Lung (tissue), 12 donors: ENCODE data around the gene COL4A1. TPM values are rescaled to one million over a fixed set of nuclear protein-coding genes. Genes with fewer than 3 reads are reported as not detected.
A peak's percentile ranks its signal among the peaks of the same experiment; 100 is the strongest.

ENCODE experiments used
- ATAC-seq: fragments of 200-7000 bp; cut with Tn5 transposase; one replicate; pipeline ENCODE4 v1.9.1; 2020; ENCODE audit warnings: moderate number of reproducible peaks; ENCODE audit not compliant: insufficient read depth, low FRiP score
- DNase-seq, 3 donors: peaks; one replicate each; pipeline ENCODE4 v3.0.0-alpha.2; 2013 to 2017
- H3K27ac ChIP-seq, 2 donors: one replicate each; pipeline ENCODE4 v1.5.1; 2013; ENCODE audit warnings: mild to moderate bottlenecking in 2 of 2, moderate library complexity in 2 of 2, control low read depth in 1 of 2, inconsistent platforms in 1 of 2, low read depth in 1 of 2, low read length in 1 of 2
- H3K27me3 ChIP-seq, 3 donors: one replicate each; pipeline ENCODE4 v1.5.1; 2013; ENCODE audit warnings: low read length in 2 of 3; ENCODE audit not compliant: control insufficient read depth in 3 of 3, insufficient read depth in 3 of 3
- H3K36me3 ChIP-seq, 4 donors: one replicate each; pipeline ENCODE4 v1.5.1; 2013; ENCODE audit warnings: low read length in 4 of 4, mild to moderate bottlenecking in 1 of 4, moderate library complexity in 1 of 4; ENCODE audit not compliant: control insufficient read depth in 4 of 4, insufficient read depth in 4 of 4
- H3K4me1 ChIP-seq, 5 donors: one replicate each; pipeline ENCODE4 v1.5.1; 2013; ENCODE audit warnings: low read length in 5 of 5, mild to moderate bottlenecking in 2 of 5, moderate library complexity in 1 of 5; ENCODE audit not compliant: control insufficient read depth in 5 of 5, insufficient read depth in 5 of 5
- H3K4me3 ChIP-seq: one replicate; pipeline ENCODE4 v1.5.1; 2013; ENCODE audit warnings: mild to moderate bottlenecking, control low read depth, moderate library complexity
- H3K9ac ChIP-seq, 2 donors: one replicate each; pipeline ENCODE4 v1.5.1; 2013; ENCODE audit warnings: low read length in 2 of 2, control low read depth in 1 of 2; ENCODE audit not compliant: insufficient read depth in 1 of 2
- H3K9me3 ChIP-seq, 4 donors: one replicate each; pipeline ENCODE4 v1.5.1; 2013; ENCODE audit warnings: low read length in 3 of 4, mild to moderate bottlenecking in 1 of 4, moderate library complexity in 1 of 4; ENCODE audit not compliant: control insufficient read depth in 4 of 4, insufficient read depth in 3 of 4
- WGBS, 2 donors: extraction: QIAGEN DNeasy Blood & Tissue Kit; methylation state at CpG; one replicate each; pipeline ENCODE4 v1.1.7; 2013; 5-methylcytosine and 5-hydroxymethylcytosine counted together
- polyA plus RNA-seq, 2 donors: library from polyadenylated mRNA; stranded (reverse); fragments of 200-250 nt; gene quantifications; one replicate each; pipeline ENCODE4 v1.2.1, GENCODE V29; 2013
- total RNA-seq, 2 donors: library from RNA; depleted of rRNA in 1 of 2; stranded (reverse); fragments of >200 nt in 1 of 2; gene quantifications; one replicate each; pipeline ENCODE4 v1.2.1, GENCODE V29; 2014 to 2021
- TF ChIP-seq, protein P1 (sequence below): IDR thresholded peaks from 2 replicates; pipeline ENCODE4 v1.5.1; 2012; ENCODE audit warnings: mild to moderate bottlenecking; ENCODE audit errors: control extremely low read depth, extremely low read depth
- donor health status: control.
- donor health status: control.
- donor health status: Bipolar disorder and iron deficiency.
- donor health status: healthy.
- donor health status: DM: yes; HTN: yes; CAD: no.

COL4A1 gene
- total and polyA plus RNA-seq, 4 donors, result 114 to 1,051 (median 318) TPM

DNA sequence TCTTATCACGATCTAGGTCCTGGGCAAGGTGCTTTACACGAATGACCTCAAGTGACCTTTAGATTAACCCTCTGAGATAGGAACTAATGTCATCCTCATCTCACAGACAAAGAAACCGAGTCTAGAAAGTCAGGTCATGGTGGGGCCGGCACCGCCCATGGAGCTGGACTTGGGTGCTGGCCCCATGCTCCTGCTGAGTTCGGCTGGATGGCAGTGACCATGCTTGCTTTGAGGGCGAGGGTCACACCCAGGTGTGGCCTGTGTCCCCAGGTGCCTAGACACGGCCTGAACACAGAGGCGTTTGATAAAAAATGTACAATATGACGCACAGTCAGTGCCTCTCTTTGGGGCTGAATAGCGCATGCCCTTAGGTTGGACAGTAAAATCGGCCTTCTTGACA, 26.9 kb upstream of the COL4A1 start:
- no peak for DNase-seq
- H3K4me3 ChIP-seq, result no peak overlapping the region
- H3K27ac ChIP-seq, result no peak overlapping the region
- H3K9ac ChIP-seq, result no peak overlapping the region
- TF ChIP-seq, protein P1, sequence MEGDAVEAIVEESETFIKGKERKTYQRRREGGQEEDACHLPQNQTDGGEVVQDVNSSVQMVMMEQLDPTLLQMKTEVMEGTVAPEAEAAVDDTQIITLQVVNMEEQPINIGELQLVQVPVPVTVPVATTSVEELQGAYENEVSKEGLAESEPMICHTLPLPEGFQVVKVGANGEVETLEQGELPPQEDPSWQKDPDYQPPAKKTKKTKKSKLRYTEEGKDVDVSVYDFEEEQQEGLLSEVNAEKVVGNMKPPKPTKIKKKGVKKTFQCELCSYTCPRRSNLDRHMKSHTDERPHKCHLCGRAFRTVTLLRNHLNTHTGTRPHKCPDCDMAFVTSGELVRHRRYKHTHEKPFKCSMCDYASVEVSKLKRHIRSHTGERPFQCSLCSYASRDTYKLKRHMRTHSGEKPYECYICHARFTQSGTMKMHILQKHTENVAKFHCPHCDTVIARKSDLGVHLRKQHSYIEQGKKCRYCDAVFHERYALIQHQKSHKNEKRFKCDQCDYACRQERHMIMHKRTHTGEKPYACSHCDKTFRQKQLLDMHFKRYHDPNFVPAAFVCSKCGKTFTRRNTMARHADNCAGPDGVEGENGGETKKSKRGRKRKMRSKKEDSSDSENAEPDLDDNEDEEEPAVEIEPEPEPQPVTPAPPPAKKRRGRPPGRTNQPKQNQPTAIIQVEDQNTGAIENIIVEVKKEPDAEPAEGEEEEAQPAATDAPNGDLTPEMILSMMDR, result no peak
- H3K9me3 ChIP-seq, result no peaks in the 10 kb centered on the region
- peaks cover 0 to 2% (median 0%) of the 10 kb centered on the region in 4 donors for H3K36me3 ChIP-seq
- ATAC-seq, result no peak
- WGBS, 2 donors, result 89 to 94% methylated on average over 12 of the region's 12 CpGs
- peaks cover 11 to 49% (median 23%) of the 10 kb centered on the region in 5 donors for H3K4me1 ChIP-seq
- no peaks in the 10 kb centered on the region for H3K27me3 ChIP-seq

DNA sequence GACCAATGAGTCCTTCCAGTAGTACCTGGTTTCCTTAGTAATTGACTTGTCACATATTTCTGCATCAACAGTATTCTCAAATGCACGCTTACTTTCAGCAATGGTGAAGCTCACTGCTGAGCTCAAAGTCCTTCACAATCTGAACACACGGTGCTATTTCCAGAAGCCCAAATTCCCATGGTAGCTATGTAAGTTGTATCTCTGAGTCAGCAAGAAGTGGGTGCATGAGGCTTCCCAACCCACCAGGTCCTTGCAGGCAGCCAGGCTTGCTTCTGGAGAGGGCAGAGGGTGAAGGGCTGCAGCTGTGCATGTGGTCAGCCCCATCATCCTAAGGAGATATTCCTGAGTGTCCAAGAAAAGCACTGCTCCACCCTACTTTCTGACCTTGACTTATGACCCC, 25.8 kb upstream of the COL4A1 start:
- ATAC-seq (no peak), DNase-seq (no peak)
- H3K4me1 ChIP-seq, result peaks cover 9 to 38% (median 18%) of the 10 kb centered on the region in 5 donors
- peak overlapping the region in 1 of 2 donors; percentile 2 for H3K27ac ChIP-seq
- H3K36me3 ChIP-seq, result peaks cover 0 to 2% (median 0%) of the 10 kb centered on the region in 4 donors
- TF ChIP-seq, protein P1, result no peak
- H3K4me3 ChIP-seq, result no peak overlapping the region
- no peaks in the 10 kb centered on the region for H3K9me3 ChIP-seq
- 85 to 89% methylated on average over 2 of the region's 2 CpGs for WGBS, 2 donors
- H3K27me3 ChIP-seq, result no peaks in the 10 kb centered on the region
- no peak overlapping the region for H3K9ac ChIP-seq

DNA sequence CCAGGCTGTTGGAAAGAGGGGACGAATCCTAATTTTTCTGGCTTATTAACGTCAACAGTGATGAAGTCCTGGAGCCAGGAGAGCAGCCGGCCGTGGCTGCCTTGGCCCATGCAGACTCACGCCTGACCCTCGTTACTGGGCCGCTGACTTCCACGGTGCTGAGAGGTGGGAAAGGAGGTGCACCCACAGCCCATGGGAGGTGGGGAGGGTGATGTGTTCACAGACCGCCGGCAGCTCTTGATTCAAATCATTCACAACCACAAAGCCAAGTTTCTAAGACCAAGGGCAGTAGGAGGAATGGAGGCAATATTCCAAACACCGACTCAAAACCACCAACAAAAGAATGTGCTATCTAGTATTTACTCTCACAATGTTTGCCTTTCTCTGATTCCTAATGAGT, 24.4 kb upstream of the COL4A1 start:
- Histone ChIP-seq H3K36me3 (peaks cover 0 to 2% (median 0%) of the 10 kb centered on the region in 4 donors), H3K27ac (peak overlapping the region in 1 of 2 donors; percentile 61), H3K4me1 (peaks cover 12 to 37% (median 22%) of the 10 kb centered on the region in 5 donors), H3K9me3 (no peaks in the 10 kb centered on the region), H3K27me3 (no peaks in the 10 kb centered on the region), H3K9ac (no peak overlapping the region), H3K4me3 (no peak overlapping the region)
- no peak for ATAC-seq
- 63% methylated on average over 11 of the region's 11 CpGs for WGBS, 2 donors
- DNase-seq, result no peak
- TF ChIP-seq, protein P1, result no peak

DNA sequence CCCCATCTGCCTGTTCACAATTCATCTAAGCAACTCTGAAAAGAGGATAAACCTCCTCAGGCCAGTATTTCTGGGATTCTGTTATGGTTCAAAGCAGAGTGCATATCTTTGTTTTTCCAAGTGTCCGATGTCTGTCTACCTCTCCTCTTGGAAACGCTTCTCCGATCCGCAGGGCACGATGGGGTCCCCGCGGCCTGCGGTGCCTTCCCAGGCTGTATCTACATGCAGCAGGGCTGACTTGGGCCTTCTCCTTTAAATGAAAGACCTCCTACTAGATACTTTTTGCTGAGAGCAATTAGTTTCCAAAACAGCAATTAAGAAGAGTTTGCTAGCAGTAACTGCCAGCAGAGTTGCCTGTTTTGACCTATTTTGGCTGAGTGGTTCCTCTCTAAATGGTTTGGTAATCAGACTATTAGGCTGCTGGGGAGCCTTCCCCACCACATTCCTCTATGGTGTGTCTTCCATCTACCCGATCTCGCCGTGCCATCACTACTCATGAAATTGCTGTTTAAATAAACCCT, 23.6 kb upstream of the COL4A1 start:
- ATAC-seq, result no peak
- H3K27me3 ChIP-seq, result no peaks in the 10 kb centered on the region
- peak overlapping the region in 1 of 2 donors; percentile 26 for H3K27ac ChIP-seq
- peak in 1 of 3 donors; percentile 55 for DNase-seq
- TF ChIP-seq, protein P1, result no peak
- no peak overlapping the region for H3K9ac ChIP-seq
- H3K9me3 ChIP-seq, result no peaks in the 10 kb centered on the region
- peaks cover 10 to 39% (median 22%) of the 10 kb centered on the region in 5 donors for H3K4me1 ChIP-seq
- H3K36me3 ChIP-seq, result peaks cover 0 to 2% (median 0%) of the 10 kb centered on the region in 4 donors
- H3K4me3 ChIP-seq, result no peak overlapping the region
- WGBS, 2 donors, result 85 to 87% methylated on average over 11 of the region's 11 CpGs
